HG02884 (cell line): ENCODE data around the gene MEIS3.

Experiments used
- ATAC-seq: cut with Tn5 transposase; IDR thresholded peaks from one replicate; pipeline ENCODE4 v1.9.1; 2021; ENCODE audit warnings: mild to moderate bottlenecking, moderate library complexity; ENCODE audit not compliant: unreplicated experiment

The MEIS3 gene

DNA sequence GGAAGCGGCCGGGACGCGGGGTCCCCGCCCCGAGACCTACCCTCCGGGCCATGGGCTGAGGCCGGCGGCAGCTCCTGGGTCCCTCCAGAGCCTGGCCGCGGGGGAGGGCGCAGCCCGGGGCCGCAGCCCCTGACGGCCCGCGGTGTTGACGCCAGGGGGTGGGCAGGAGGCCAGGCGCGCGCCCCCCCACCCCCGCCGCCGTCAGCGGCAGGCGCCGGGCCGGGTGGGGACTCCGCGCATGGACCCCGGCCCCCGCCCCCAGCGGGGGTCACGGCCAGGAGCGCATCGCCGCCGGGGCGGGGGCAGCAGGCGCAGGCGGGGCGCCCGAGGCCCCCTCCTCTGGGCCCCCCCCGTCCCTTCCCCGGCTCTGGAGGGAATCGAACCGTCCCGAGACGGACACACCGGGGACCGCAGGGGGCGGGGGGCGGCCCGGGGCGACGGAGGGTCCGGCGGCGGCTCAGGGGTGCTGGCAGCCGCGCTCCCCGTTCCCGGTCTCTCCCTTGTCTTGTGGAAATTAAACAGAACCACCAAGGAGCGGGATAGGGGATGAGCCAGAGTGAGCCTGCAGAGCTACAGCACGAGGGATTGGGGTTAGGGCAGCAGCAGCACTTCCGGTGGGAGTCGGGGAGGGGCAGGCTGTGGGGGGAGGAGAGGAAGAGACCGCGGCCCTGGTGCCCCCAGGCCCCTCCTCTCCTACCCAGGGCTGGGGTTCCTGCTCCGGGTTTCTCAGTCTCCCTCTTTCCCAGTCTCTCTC, at the start of gene MEIS3:
MEIS3 (minus strand) TSS at position 498 of the 754 bp plus-strand sequence; CDS start at position 52, 446 bp downstream.
- no peak for ATAC-seq

DNA sequence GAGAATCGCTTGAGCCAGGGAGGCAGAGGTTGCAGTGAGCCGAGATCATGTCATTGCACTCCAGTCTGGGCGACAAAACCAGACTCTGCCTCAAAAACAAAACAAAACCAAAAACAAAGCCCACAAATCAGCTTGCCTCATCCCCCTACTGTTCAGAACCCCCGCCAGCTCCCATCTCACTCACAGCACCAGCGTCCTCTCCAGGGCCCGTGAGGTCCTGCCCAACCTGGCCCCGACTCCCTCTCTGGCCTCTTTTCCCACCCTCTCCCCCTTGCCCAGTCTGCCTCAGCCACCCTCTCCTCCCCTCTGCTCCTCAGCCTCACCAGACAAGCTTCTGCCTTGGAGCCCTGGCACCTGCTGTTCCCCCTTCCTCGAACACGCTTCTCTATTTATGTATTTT, 48.6 kb upstream of the MEIS3 start:
- no peak for ATAC-seq

DNA sequence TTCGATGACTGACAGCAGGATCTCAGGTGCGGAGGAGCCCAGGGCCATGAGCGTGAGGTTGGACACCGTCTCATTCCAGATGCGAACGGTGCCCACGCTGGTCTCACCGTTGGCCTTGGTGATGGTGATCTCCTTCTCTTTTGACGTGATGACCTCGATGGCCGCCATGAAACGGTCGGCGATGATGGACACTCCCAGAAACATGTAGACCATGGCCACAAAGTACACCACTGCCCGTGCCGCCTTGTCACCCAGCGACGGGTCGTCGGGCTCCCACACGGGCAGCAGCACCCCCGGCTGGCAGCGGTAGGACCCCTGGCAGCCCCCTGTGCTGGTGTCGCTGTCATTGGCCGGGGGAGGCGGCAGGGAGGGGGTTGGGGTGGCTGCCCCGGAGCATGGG, 46.6 kb upstream of the MEIS3 start:
- ATAC-seq, result no peak

GRCh38 chr19:47464675-47465419, 45.5 kb upstream of the MEIS3 start:
- ATAC-seq, result no peak

GRCh38 chr19:47461876-47462275, 42.5 kb upstream of the MEIS3 start:
- ATAC-seq, result no peak

- ATAC-seq, result no peak
These were observed 40.1 kb upstream of the MEIS3 start for GRCh38 chr19:47459477-47459876.

DNA sequence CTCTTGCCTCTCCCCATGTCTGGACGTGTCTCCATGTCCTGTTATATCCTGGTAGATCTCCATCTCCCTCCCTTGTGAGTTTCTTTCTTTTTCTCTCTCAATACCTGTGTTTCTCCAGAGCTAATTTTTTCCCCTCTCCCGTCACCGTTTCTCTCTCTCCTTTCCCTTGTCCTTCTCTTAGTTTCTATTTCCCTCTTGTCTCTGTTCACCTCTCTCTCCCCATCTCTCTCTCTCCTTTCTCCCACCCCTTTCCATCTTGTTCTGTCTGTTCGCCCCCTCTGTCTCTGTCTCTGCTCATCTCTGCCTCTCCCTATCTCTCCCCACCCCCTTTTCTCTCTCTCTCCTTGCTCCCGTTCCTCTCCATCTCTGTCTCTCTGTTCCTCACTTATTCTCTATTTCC, 39.3 kb upstream of the MEIS3 start:
- no peak for ATAC-seq

- ATAC-seq, result no peak
These were observed 37.6 kb upstream of the MEIS3 start for GRCh38 chr19:47456721-47457474.

DNA sequence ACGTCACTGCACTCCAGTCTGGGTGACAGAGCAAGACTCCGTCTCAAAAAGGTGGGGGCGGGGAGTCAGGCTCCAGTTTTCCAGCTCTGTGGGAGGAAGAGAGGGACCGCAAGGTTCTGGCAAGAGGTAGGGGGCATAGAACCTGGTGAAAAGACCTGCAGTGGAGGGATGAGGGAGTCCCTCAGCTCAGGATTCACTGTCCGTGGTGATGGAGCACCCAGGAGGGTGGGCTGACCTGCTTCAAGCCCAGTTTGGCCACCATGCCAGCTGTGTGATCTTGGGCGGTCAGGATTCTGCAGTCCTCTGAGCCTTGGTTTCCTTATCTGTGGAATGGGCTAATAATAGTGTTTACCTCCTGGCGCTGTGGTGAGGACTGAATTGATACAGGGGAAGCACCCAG, 31.2 kb upstream of the MEIS3 start:
- no peak for ATAC-seq

GRCh38 chr19:47448360-47448727, 29.0 kb upstream of the MEIS3 start:
- ATAC-seq, result no peak

- ATAC-seq, result no peak
These were observed 28.4 kb upstream of the MEIS3 start for GRCh38 chr19:47447470-47448359.

DNA sequence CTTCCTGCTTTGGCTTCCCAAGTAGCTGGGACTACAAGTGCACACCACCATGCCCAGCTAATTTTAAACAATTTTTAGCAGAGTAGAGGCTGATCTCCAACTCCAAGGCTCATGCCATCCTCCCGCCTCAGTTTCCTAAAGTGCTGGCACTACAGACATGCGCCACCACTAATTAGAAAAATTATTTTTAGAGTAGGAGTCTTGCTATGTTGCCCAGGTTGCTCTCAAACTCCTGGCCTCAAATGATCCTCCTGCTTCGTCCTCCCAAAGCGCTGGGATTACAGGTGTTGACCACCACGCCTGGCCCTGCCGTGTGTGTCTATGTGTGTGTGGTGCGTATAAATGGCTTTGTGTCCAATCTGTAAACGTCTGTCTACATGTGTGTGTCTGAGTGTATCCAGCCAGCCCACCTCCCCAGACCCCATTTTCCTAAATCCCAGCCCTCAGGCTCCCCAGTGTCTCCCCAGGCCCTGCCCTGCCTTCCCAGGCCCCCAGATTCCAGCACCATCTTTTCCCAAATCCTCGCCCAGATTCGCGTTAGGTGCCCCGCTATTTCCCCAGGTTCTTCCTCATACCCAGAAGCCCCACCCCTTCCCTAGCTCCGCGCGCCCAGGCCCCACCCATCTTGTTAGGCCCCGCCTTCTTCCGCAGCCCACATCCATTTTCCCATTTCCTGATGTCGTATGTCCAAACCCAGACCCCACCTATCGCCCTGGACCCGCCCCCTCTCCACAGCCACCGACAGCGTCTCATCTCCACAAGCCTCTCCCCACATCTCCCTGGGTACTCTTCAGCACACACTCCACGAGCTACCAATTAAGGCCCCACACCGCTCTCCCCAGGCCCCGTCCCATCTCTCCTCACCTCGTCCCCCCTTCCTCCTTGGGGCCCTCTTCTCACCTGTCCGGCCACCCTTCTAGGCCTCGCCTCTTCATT, 27.5 kb upstream of the MEIS3 start:
- ATAC-seq, result no peak

- no peak for ATAC-seq
These were observed 26.6 kb upstream of the MEIS3 start for GRCh38 chr19:47445937-47446402.

- no peak for ATAC-seq
These were observed 26.2 kb upstream of the MEIS3 start for GRCh38 chr19:47445527-47445926.

DNA sequence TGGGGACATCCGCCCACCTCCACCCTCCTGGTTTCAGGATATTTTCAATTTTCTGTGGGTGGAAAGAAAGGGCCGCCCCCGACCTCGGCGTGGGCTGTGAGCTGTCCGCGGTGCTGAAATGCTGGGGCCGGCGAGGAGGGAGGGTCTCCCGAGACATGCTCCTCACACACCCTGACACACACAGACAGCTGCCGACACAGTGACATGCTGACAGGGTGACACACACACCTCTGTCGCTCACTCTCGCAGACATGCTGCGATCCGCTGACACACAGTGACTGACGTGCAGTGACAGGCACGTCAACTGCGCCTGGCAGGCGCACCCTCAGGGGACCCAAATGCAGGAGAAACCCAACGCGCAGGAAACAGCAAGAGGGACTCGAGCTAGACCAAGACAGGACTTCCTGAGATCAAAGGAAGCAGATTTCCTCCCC, 25.1 kb upstream of the MEIS3 start:
- ATAC-seq, result no peak

- ATAC-seq, result no peak
These were observed 24.0 kb upstream of the MEIS3 start for GRCh38 chr19:47443331-47443730.

- no peak for ATAC-seq
These were observed 19.5 kb upstream of the MEIS3 start for GRCh38 chr19:47438793-47439220.

DNA sequence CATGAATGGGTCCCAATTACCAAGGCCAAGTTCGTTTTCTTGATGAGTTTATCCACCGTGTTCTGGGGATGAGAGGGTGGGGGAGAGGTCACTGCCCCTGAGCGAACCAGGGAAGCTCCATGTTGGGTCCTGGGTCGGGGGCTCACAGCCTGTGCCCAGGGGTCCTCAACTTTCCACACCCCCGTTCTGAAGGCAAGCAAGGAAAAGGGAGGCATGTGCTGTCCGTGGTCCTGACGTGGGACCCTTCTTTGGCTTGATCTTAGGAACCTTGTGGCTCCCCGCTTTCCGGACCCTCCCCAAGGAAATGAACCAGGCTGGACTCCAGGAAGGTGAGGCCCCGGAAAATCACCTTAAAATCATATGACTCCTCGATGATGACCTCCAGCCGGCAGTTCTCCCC, 18.2 kb upstream of the MEIS3 start:
- ATAC-seq, result no peak

- no peak for ATAC-seq
These were observed 17.5 kb upstream of the MEIS3 start for GRCh38 chr19:47436712-47437401.
